GM12878 (cell line): ENCODE results near the gene RUFY3.

Experiments
- EGR1 ChIP-seq, 2 experiments: IDR thresholded peaks; 1 replicate in 1 of 2; 2 replicates in 1 of 2; pipeline ENCODE4 v1.6.1; 2011 to 2012; ENCODE audit warnings: low read depth in 2 of 2, low read length in 2 of 2, borderline replicate concordance in 1 of 2, mild to moderate bottlenecking in 1 of 2, moderate library complexity in 1 of 2
- ELK1 ChIP-seq: IDR thresholded peaks from 2 replicates; pipeline ENCODE4 v1.6.1; 2012; ENCODE audit warnings: low read depth, low read length, improper control_type of control experiment
- EZH2 ChIP-seq: IDR thresholded peaks from 2 replicates; pipeline ENCODE4 v1.6.1; 2012; ENCODE audit warnings: low read depth, mild to moderate bottlenecking, control low read depth, inconsistent platforms, low read length, borderline replicate concordance; ENCODE audit not compliant: control insufficient read depth
- HCFC1 ChIP-seq: fragments of 150-350 bp; IDR thresholded peaks from 2 replicates; pipeline ENCODE4 v1.6.1; 2014; ENCODE audit warnings: low read length
- MEF2A ChIP-seq: IDR thresholded peaks from 2 replicates; pipeline ENCODE4 v1.6.1; 2011; ENCODE audit warnings: low read depth, mild to moderate bottlenecking, low read length, moderate library complexity; ENCODE audit not compliant: insufficient read depth
- RAD51 ChIP-seq: fragments of 450-650 bp; IDR thresholded peaks from 2 replicates; pipeline ENCODE4 v1.6.1; 2016; ENCODE audit warnings: moderate library complexity, mild to moderate bottlenecking, inconsistent platforms
- TCF12 ChIP-seq: IDR thresholded peaks from 2 replicates; pipeline ENCODE4 v1.6.1; 2011; ENCODE audit warnings: low read depth, mild to moderate bottlenecking, low read length
- TF ChIP-seq, protein P1 (sequence below), 3 experiments: IDR thresholded peaks in 2 of 3; conservative IDR thresholded peaks in 1 of 3; 2 replicates each; pipeline ENCODE4 v1.5.1; 2011; ENCODE audit warnings: low read depth in 3 of 3, low read length in 3 of 3, mild to moderate bottlenecking in 3 of 3, control low read depth in 2 of 3, moderate library complexity in 2 of 3, inconsistent platforms in 1 of 3, mixed read lengths in 1 of 3; ENCODE audit not compliant: control insufficient read depth in 2 of 3, insufficient read depth in 1 of 3; ENCODE audit errors: extremely low read depth in 1 of 3
- TF ChIP-seq, protein P2 (sequence below): IDR thresholded peaks from 2 replicates; pipeline ENCODE4 v1.6.1; 2011; ENCODE audit warnings: low read depth, mild to moderate bottlenecking, low read length, moderate library complexity, borderline replicate concordance; ENCODE audit errors: extremely low read depth
- TF ChIP-seq, protein P3 (sequence below): IDR thresholded peaks from 2 replicates; pipeline ENCODE4 v1.6.1; 2012; ENCODE audit warnings: mild to moderate bottlenecking, low read depth, low read length

GRCh38 chr4:70680934-70681333 is 40.8 kb upstream of the RUFY3 start:
- TF ChIP-seq HCFC1 (no peak), MEF2A (no peak), TCF12 (no peak), EZH2 (no peak), RAD51 (no peak), ELK1 (no peak), EGR1 (IDR thresholded peaks at IDR 0.05; ENCODE audit: borderline replicate concordance in 1 of 2, low read depth in 2 of 2, low read length in 2 of 2) (no peak)
- TF ChIP-seq, protein P1, sequence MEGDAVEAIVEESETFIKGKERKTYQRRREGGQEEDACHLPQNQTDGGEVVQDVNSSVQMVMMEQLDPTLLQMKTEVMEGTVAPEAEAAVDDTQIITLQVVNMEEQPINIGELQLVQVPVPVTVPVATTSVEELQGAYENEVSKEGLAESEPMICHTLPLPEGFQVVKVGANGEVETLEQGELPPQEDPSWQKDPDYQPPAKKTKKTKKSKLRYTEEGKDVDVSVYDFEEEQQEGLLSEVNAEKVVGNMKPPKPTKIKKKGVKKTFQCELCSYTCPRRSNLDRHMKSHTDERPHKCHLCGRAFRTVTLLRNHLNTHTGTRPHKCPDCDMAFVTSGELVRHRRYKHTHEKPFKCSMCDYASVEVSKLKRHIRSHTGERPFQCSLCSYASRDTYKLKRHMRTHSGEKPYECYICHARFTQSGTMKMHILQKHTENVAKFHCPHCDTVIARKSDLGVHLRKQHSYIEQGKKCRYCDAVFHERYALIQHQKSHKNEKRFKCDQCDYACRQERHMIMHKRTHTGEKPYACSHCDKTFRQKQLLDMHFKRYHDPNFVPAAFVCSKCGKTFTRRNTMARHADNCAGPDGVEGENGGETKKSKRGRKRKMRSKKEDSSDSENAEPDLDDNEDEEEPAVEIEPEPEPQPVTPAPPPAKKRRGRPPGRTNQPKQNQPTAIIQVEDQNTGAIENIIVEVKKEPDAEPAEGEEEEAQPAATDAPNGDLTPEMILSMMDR (IDR thresholded peaks at IDR 0.05 in 2 of 3, conservative IDR thresholded peaks at IDR 0.05 in 1 of 3; ENCODE audit: control insufficient read depth in 2 of 3, extremely low read depth in 1 of 3, insufficient read depth in 1 of 3, low read depth in 3 of 3, low read length in 3 of 3), result no peak
- TF ChIP-seq, protein P2, sequence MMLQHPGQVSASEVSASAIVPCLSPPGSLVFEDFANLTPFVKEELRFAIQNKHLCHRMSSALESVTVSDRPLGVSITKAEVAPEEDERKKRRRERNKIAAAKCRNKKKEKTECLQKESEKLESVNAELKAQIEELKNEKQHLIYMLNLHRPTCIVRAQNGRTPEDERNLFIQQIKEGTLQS, result no peak
- TF ChIP-seq, protein P3, sequence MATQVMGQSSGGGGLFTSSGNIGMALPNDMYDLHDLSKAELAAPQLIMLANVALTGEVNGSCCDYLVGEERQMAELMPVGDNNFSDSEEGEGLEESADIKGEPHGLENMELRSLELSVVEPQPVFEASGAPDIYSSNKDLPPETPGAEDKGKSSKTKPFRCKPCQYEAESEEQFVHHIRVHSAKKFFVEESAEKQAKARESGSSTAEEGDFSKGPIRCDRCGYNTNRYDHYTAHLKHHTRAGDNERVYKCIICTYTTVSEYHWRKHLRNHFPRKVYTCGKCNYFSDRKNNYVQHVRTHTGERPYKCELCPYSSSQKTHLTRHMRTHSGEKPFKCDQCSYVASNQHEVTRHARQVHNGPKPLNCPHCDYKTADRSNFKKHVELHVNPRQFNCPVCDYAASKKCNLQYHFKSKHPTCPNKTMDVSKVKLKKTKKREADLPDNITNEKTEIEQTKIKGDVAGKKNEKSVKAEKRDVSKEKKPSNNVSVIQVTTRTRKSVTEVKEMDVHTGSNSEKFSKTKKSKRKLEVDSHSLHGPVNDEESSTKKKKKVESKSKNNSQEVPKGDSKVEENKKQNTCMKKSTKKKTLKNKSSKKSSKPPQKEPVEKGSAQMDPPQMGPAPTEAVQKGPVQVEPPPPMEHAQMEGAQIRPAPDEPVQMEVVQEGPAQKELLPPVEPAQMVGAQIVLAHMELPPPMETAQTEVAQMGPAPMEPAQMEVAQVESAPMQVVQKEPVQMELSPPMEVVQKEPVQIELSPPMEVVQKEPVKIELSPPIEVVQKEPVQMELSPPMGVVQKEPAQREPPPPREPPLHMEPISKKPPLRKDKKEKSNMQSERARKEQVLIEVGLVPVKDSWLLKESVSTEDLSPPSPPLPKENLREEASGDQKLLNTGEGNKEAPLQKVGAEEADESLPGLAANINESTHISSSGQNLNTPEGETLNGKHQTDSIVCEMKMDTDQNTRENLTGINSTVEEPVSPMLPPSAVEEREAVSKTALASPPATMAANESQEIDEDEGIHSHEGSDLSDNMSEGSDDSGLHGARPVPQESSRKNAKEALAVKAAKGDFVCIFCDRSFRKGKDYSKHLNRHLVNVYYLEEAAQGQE, result no peak
